Keratinocyte (primary cell): ENCODE measurements around the gene LAPTM5. TPM values are rescaled to one million over a fixed set of nuclear protein-coding genes. Genes with fewer than 3 reads are reported as not detected.

Experiments
- DNase-seq: peaks from one replicate; pipeline ENCODE4 v3.0.0-alpha.2; 2011; ENCODE audit warnings: low read depth, missing footprints, low spot score
- FAIRE-seq: peaks from 2 replicates; lab custom pipeline; 2011; peaks lifted over from hg19 to GRCh38; lab: Jason Lieb, UNC
- H2AFZ ChIP-seq: 2 replicates; pipeline ENCODE4 v1.6.0; 2012; ENCODE audit warnings: low read length, control low read depth, inconsistent platforms; ENCODE audit not compliant: control insufficient read depth
- H3K27ac ChIP-seq: 2 replicates; pipeline ENCODE4 v1.5.1; 2011; ENCODE audit warnings: low read length; ENCODE audit not compliant: control insufficient read depth, insufficient read depth
- H3K27me3 ChIP-seq: 3 replicates; pipeline ENCODE4 v1.6.0; 2011; ENCODE audit warnings: low read length; ENCODE audit not compliant: control insufficient read depth, insufficient read depth; ENCODE audit errors: extremely low read depth
- H3K36me3 ChIP-seq, 2 experiments: 2 replicates in 1 of 2; 3 replicates in 1 of 2; pipeline ENCODE4 v1.5.1; 2011; ENCODE audit warnings: low read length in 2 of 2, mild to moderate bottlenecking in 1 of 2; ENCODE audit not compliant: control insufficient read depth in 2 of 2, insufficient read depth in 2 of 2; ENCODE audit errors: extremely low read depth in 1 of 2
- H3K4me1 ChIP-seq: 3 replicates; pipeline ENCODE4 v1.5.1; 2011; ENCODE audit warnings: low read length; ENCODE audit not compliant: control insufficient read depth, insufficient read depth; ENCODE audit errors: extremely low read depth
- H3K4me2 ChIP-seq: 3 replicates; pipeline ENCODE4 v1.6.0; 2011; ENCODE audit warnings: low read depth, low read length; ENCODE audit not compliant: control insufficient read depth, insufficient read depth; ENCODE audit errors: extremely low read depth
- H3K4me3 ChIP-seq, 3 experiments: fragments of 200-600 bp in 1 of 3; sonication (generic) in 1 of 3; 2 replicates in 2 of 3; 3 replicates in 1 of 3; pipeline ENCODE4 v1.5.1; 2011 to 2016; ENCODE audit warnings: low read length in 3 of 3, mild to moderate bottlenecking in 3 of 3, control low read depth in 2 of 3, inconsistent platforms in 1 of 3, low read depth in 1 of 3, mixed read lengths in 1 of 3, mixed run types in 1 of 3, moderate library complexity in 1 of 3; ENCODE audit not compliant: control insufficient read depth in 2 of 3, insufficient read depth in 2 of 3; ENCODE audit errors: extremely low read depth in 1 of 3
- H3K79me2 ChIP-seq: 2 replicates; pipeline ENCODE4 v1.6.0; 2012; ENCODE audit warnings: low read length; ENCODE audit not compliant: control insufficient read depth, insufficient read depth
- H3K9ac ChIP-seq: 3 replicates; pipeline ENCODE4 v1.6.0; 2011; ENCODE audit warnings: low read length; ENCODE audit not compliant: control insufficient read depth, insufficient read depth; ENCODE audit errors: extremely low read depth
- H3K9me1 ChIP-seq: 3 replicates; pipeline ENCODE4 v1.6.0; 2011; ENCODE audit warnings: low read length; ENCODE audit not compliant: control insufficient read depth, insufficient read depth; ENCODE audit errors: extremely low read depth
- H3K9me3 ChIP-seq: 2 replicates; pipeline ENCODE4 v1.5.1; 2012; ENCODE audit warnings: low read depth, low read length; ENCODE audit not compliant: control insufficient read depth
- H4K20me1 ChIP-seq: 3 replicates; pipeline ENCODE4 v1.6.0; 2011; ENCODE audit warnings: low read length; ENCODE audit not compliant: control insufficient read depth, insufficient read depth; ENCODE audit errors: extremely low read depth
- CTCF ChIP-seq, 3 experiments: IDR thresholded peaks in 1 of 3; conservative IDR thresholded peaks in 1 of 3; optimal IDR thresholded peaks in 1 of 3; 2 replicates in 2 of 3; 3 replicates in 1 of 3; pipeline versions ENCODE3 to v1.5.1; 2011; ENCODE audit warnings: low read length in 3 of 3, mild to moderate bottlenecking in 3 of 3, moderate library complexity in 2 of 3, control low read depth in 1 of 3, inconsistent platforms in 1 of 3; ENCODE audit not compliant: insufficient read depth in 2 of 3; ENCODE audit errors: extremely low read depth in 1 of 3
- EZH2 ChIP-seq: IDR thresholded peaks from one replicate; pipeline ENCODE4 v1.6.1; 2012; ENCODE audit warnings: inconsistent platforms, mild to moderate bottlenecking, low read length, moderate library complexity
- dilution Hi-C: fragments of 300-500 bp; cut with MboI; formaldehyde crosslinking; loops from one replicate; pipeline ENCODE4 v1.7.0; 2020; ENCODE audit warnings: low sequenced_read_pairs; ENCODE audit not compliant: extremely low pct_ligation_motif_present
- polyA plus RNA-seq, 5 experiments: library from polyadenylated mRNA; depleted of rRNA in 3 of 5; stranded (reverse) in 3 of 5; stranded (forward) in 1 of 5; unstranded in 1 of 5; fragments of >200 nt; gene quantifications; 1 replicate in 1 of 5; 2 replicates in 3 of 5; 3 replicates in 1 of 5; pipeline versions ENCODE4 v1.2.1 to v1.2.3, GENCODE V29; 2011 to 2012; ENCODE audit warnings: missing spikeins in 2 of 5, low read depth in 1 of 5, low replicate concordance in 1 of 5

Gene LAPTM5
- polyA plus RNA-seq, 1 donor (not counting 4 experiments of a cell fraction or from before 2014, with no cell fraction given): 0.18 TPM

GRCh38 chr1:30764396-30764795 is 6.8 kb upstream of the LAPTM5 start:
- Histone ChIP-seq H3K79me2 (no peaks in the 10 kb centered on the region), H3K9ac (no peak overlapping the region), H3K36me3 (no peaks in the 10 kb centered on the region), H3K9me1 (no peaks in the 10 kb centered on the region), H3K27me3 (peaks cover 17% of the 10 kb centered on the region), H2AFZ (no peak overlapping the region), H3K9me3 (no peaks in the 10 kb centered on the region), H3K27ac (no peak overlapping the region), H4K20me1 (no peaks in the 10 kb centered on the region), H3K4me2 (no peak overlapping the region), H3K4me3 (no peak overlapping the region), H3K4me1 (no peaks in the 10 kb centered on the region)
- dilution Hi-C loops: no loop called here
- FAIRE-seq: no peak
- TF ChIP-seq EZH2 (no peak), CTCF (optimal IDR thresholded peaks at IDR 0.05 in 1 of 3, IDR thresholded peaks at IDR 0.05 in 1 of 3, conservative IDR thresholded peaks at IDR 0.05 in 1 of 3; ENCODE audit: extremely low read depth in 1 of 3, insufficient read depth in 2 of 3, low read length in 3 of 3) (no peak)
- no peak for DNase-seq

- Histone ChIP-seq H3K9me3 (no peaks in the 10 kb centered on the region), H3K79me2 (no peaks in the 10 kb centered on the region), H3K27ac (no peak overlapping the region), H3K27me3 (peaks cover 17% of the 10 kb centered on the region), H4K20me1 (no peaks in the 10 kb centered on the region), H3K4me3 (no peak overlapping the region), H3K4me2 (no peak overlapping the region), H3K9ac (no peak overlapping the region), H3K4me1 (no peaks in the 10 kb centered on the region), H3K36me3 (no peaks in the 10 kb centered on the region), H2AFZ (no peak overlapping the region), H3K9me1 (no peaks in the 10 kb centered on the region)
- FAIRE-seq: no peak
- TF ChIP-seq CTCF (optimal IDR thresholded peaks at IDR 0.05 in 1 of 3, IDR thresholded peaks at IDR 0.05 in 1 of 3, conservative IDR thresholded peaks at IDR 0.05 in 1 of 3; ENCODE audit: extremely low read depth in 1 of 3, insufficient read depth in 2 of 3, low read length in 3 of 3) (no peak), EZH2 (no peak)
- dilution Hi-C loops: no loop called here
- DNase-seq: no peak
Observed at GRCh38 chr1:30763651-30764248, 6.2 kb upstream of the LAPTM5 start.
